Panc1 (cell line): Measurements from ENCODE around the gene ARHGEF37.

Source experiments
- CTCF ChIP-seq: fragments of 450-650 bp; IDR thresholded peaks from 2 replicates; pipeline ENCODE4 v1.5.1; 2017; ENCODE audit warnings: mild to moderate bottlenecking
- REST ChIP-seq, 2 experiments: IDR thresholded peaks; 2 replicates each; pipeline ENCODE4 v1.6.1; 2011 to 2012; ENCODE audit warnings: low read depth in 2 of 2, control low read depth in 1 of 2, low read length in 1 of 2, mild to moderate bottlenecking in 1 of 2, moderate library complexity in 1 of 2; ENCODE audit not compliant: insufficient read depth in 1 of 2

- TF ChIP-seq CTCF: no peak
- no peak for TF ChIP-seq REST (IDR thresholded peaks at IDR 0.05; ENCODE audit: insufficient read depth in 1 of 2, low read depth in 2 of 2, low read length in 1 of 2)
Measured at GRCh38 chr5:149645725-149646124, 64.4 kb downstream of the ARHGEF37 start.
